Left ventricle myocardium inferior (tissue), 1 donor: ENCODE results near the gene CTXND1. TPM values are rescaled to one million over a fixed set of nuclear protein-coding genes. Genes with fewer than 3 reads are reported as not detected.

Source experiments
- DNase-seq: peaks from one replicate; pipeline ENCODE4 v3.0.0-alpha.2; 2020
- H3K27ac ChIP-seq: fragments of 200-600 bp; replicated peaks from 2 replicates; pipeline ENCODE4 v1.8.0; 2021
- H3K27me3 ChIP-seq: fragments of 200-600 bp; 2 replicates; pipeline ENCODE4 v1.8.0; 2021; ENCODE audit warnings: low read depth
- H3K36me3 ChIP-seq: fragments of 200-600 bp; 2 replicates; pipeline ENCODE4 v1.8.0; 2021
- H3K4me1 ChIP-seq: fragments of 200-600 bp; 2 replicates; pipeline ENCODE4 v1.8.0; 2021
- H3K4me3 ChIP-seq: fragments of 200-600 bp; 2 replicates; pipeline ENCODE4 v1.8.0; 2021; ENCODE audit warnings: mild to moderate bottlenecking, moderate library complexity
- H3K9me3 ChIP-seq: fragments of 200-600 bp; replicated peaks from 2 replicates; pipeline ENCODE4 v1.8.0; 2021
- CTCF ChIP-seq: fragments of 200-600 bp; IDR thresholded peaks from 2 replicates; pipeline ENCODE4 v1.8.0; 2021; ENCODE audit warnings: antibody characterized with exemption, mild to moderate bottlenecking, borderline replicate concordance
- intact Hi-C: fragments of 100-400 bp; cut with micrococcal nuclease; formaldehyde crosslinking; loops from one replicate; pipeline ENCODE4 v1.11.0; 2022
- total RNA-seq: library from RNA; stranded (reverse); fragmentation: NEBNext Ultra II Directional; extraction: Animal tissue kit (Norgen Biotek cat#: 25700); gene quantifications from one replicate; pipeline ENCODE4 v1.2.1, GENCODE V29; 2021
- donor health status: DM: no; HTN: yes; CAD: no; lungs with severe emphysema.

CTXND1 gene
- total RNA-seq, 1 donor from 2014 or later = 2.1 TPM

DNA sequence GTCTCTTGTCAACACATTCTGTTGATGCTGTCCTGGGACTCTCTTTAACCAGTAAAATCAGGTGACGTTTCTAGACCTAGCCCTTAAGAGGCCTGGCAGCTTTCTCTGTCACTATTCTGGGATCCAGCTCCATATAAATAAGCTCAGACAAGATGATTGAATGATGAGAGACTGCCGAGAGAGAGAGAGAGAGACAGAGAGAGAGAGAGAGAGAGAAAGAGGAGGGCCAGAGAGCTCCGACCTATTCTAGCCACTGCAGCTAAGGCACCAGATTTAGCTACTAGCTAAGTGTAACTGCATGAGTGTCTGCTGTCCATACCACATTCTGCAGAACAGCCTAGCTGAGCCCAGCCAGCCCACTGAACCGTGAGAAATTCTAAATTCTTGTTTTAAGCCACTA, 36.1 kb upstream of the CTXND1 start:
- Histone ChIP-seq H3K4me1 (peaks cover 28% of the 10 kb centered on the region), H3K9me3 (no peaks in the 10 kb centered on the region), H3K27me3 (no peaks in the 10 kb centered on the region), H3K27ac (peak overlapping the region; percentile 89), H3K36me3 (no peaks in the 10 kb centered on the region), H3K4me3 (peak overlapping the region; percentile 3)
- intact Hi-C loops = no loop called here
- TF ChIP-seq CTCF = no peak
- DNase-seq = no peak

DNA sequence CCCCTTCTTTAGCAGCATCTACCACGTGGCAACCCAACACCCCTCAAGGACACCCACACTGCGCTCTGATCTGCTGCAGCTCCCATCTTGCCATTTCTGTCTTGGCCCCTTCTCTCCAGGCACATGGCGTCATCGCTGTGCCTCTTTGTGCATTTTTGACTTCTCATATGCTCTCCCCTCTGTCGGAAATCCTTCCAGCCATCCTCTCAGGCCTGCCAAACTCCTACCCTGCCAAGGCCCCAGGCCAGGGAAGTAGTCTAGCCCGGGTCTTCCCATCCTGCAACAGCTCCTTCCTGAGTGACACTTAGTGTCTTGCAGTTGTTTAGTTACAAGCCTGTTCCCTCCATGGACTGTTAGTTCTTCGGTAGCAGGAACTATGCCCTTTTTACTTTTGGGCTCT, 34.0 kb upstream of the CTXND1 start:
- H3K27ac ChIP-seq = no peak overlapping the region
- TF ChIP-seq CTCF = no peak
- no peak overlapping the region for H3K4me3 ChIP-seq
- no peaks in the 10 kb centered on the region for H3K27me3 ChIP-seq
- intact Hi-C loops = no loop called here
- H3K36me3 ChIP-seq = no peaks in the 10 kb centered on the region
- H3K9me3 ChIP-seq = no peaks in the 10 kb centered on the region
- peaks cover 28% of the 10 kb centered on the region for H3K4me1 ChIP-seq
- no peak for DNase-seq

- H3K9me3 ChIP-seq = no peaks in the 10 kb centered on the region
- no peaks in the 10 kb centered on the region for H3K36me3 ChIP-seq
- TF ChIP-seq CTCF = no peak
- H3K27ac ChIP-seq = no peak overlapping the region
- H3K4me3 ChIP-seq = no peak overlapping the region
- peaks cover 28% of the 10 kb centered on the region for H3K4me1 ChIP-seq
- no peak for DNase-seq
- H3K27me3 ChIP-seq = no peaks in the 10 kb centered on the region
- intact Hi-C loops = no loop called here
Measured at GRCh38 chr15:80285379-80285778, 33.4 kb upstream of the CTXND1 start.

GRCh38 chr15:80283531-80283930, 31.5 kb upstream of the CTXND1 start:
- Histone ChIP-seq H3K27me3 (no peaks in the 10 kb centered on the region), H3K27ac (no peak overlapping the region), H3K9me3 (no peaks in the 10 kb centered on the region), H3K4me1 (peaks cover 10% of the 10 kb centered on the region), H3K36me3 (no peaks in the 10 kb centered on the region), H3K4me3 (no peak overlapping the region)
- no peak for DNase-seq
- intact Hi-C loops = no loop called here
- no peak for TF ChIP-seq CTCF

GRCh38 chr15:80277147-80277546, 25.1 kb upstream of the CTXND1 start:
- no peaks in the 10 kb centered on the region for H3K4me1 ChIP-seq
- no peak overlapping the region for H3K27ac ChIP-seq
- H3K27me3 ChIP-seq = peaks cover 4% of the 10 kb centered on the region
- H3K4me3 ChIP-seq = no peak overlapping the region
- TF ChIP-seq CTCF = no peak
- H3K9me3 ChIP-seq = peaks cover 8% of the 10 kb centered on the region
- DNase-seq = no peak
- H3K36me3 ChIP-seq = no peaks in the 10 kb centered on the region
- intact Hi-C loops = no loop called here

GRCh38 chr15:80275961-80276360, 23.9 kb upstream of the CTXND1 start:
- intact Hi-C loops = no loop called here
- Histone ChIP-seq H3K27ac (no peak overlapping the region), H3K27me3 (peaks cover 4% of the 10 kb centered on the region), H3K4me1 (no peaks in the 10 kb centered on the region), H3K36me3 (no peaks in the 10 kb centered on the region), H3K4me3 (no peak overlapping the region), H3K9me3 (peaks cover 8% of the 10 kb centered on the region)
- no peak for TF ChIP-seq CTCF
- no peak for DNase-seq
